ENCODE data around the gene MATCAP1. TPM values are rescaled to one million over a fixed set of nuclear protein-coding genes. Genes with fewer than 3 reads are reported as not detected.

MATCAP1 gene
- total and polyA plus RNA-seq, 2 of the 13 experiments (the other 11 are each of a cell fraction or from before 2014, with no cell fraction given), result 11.2 to 24.5 TPM

- TF ChIP-seq USF2 (IDR thresholded peaks at IDR 0.05; ENCODE audit: low read depth, low read length) (no peak), USF2 (CRISPR knock-in tag; IDR thresholded peaks at IDR 0.05; ENCODE audit: borderline replicate concordance) (no peak), KLF12 (CRISPR knock-in tag; IDR thresholded peaks at IDR 0.05; ENCODE audit: borderline replicate concordance) (peak; percentile 83; the same call in 1 of the 2 replicates), TCF7 (IDR thresholded peaks at IDR 0.05; ENCODE audit: low read depth) (no peak), ARHGAP35 (CRISPR knock-in tag; IDR thresholded peaks at IDR 0.05; ENCODE audit: borderline replicate concordance) (0 out of 2 replicates have a peak, but pooled peaks have one; percentile 39), ZNF264 (CRISPR knock-in tag; IDR thresholded peaks at IDR 0.05) (peak; percentile 94), ATAD3A (CRISPR knock-in tag; IDR thresholded peaks at IDR 0.05) (no peak), ZNF773 (CRISPR knock-in tag; IDR thresholded peaks at IDR 0.05; ENCODE audit: borderline replicate concordance) (no peak), ZNF883 (CRISPR knock-in tag; IDR thresholded peaks at IDR 0.05; ENCODE audit: not compliant biosample characterization) (peak; percentile 90), GABPA (IDR thresholded peaks at IDR 0.05; ENCODE audit: low read depth, low read length) (no peak), GABPA (CRISPR knock-in tag; IDR thresholded peaks at IDR 0.05; ENCODE audit: low read depth) (peak; percentile 64; the same call in 1 of the 2 replicates), THRA (CRISPR knock-in tag; IDR thresholded peaks at IDR 0.05; ENCODE audit: borderline replicate concordance) (peak; percentile 81), NAIF1 (CRISPR knock-in tag; IDR thresholded peaks at IDR 0.05; ENCODE audit: borderline replicate concordance) (no peak; the same call in 1 of the 2 replicates), ARNT (IDR thresholded peaks at IDR 0.05) (no peak), ONECUT2 (CRISPR knock-in tag; IDR thresholded peaks at IDR 0.05) (peak; percentile 91), MIER2 (CRISPR knock-in tag; IDR thresholded peaks at IDR 0.05) (peak; percentile 75), ZBTB42 (CRISPR knock-in tag; IDR thresholded peaks at IDR 0.05) (0 out of 2 replicates have a peak, but pooled peaks have one; percentile 69), ZNF263 (CRISPR knock-in tag; IDR thresholded peaks at IDR 0.05) (peak; percentile 68), ETV6 (CRISPR knock-in tag; conservative IDR thresholded peaks at IDR 0.05) (no peak; the same call in 1 of the 2 replicates), FLYWCH1 (CRISPR knock-in tag; IDR thresholded peaks at IDR 0.05) (no peak), MAFG (CRISPR knock-in tag; IDR thresholded peaks at IDR 0.05) (no peak)
- TF ChIP-seq, protein P1, sequence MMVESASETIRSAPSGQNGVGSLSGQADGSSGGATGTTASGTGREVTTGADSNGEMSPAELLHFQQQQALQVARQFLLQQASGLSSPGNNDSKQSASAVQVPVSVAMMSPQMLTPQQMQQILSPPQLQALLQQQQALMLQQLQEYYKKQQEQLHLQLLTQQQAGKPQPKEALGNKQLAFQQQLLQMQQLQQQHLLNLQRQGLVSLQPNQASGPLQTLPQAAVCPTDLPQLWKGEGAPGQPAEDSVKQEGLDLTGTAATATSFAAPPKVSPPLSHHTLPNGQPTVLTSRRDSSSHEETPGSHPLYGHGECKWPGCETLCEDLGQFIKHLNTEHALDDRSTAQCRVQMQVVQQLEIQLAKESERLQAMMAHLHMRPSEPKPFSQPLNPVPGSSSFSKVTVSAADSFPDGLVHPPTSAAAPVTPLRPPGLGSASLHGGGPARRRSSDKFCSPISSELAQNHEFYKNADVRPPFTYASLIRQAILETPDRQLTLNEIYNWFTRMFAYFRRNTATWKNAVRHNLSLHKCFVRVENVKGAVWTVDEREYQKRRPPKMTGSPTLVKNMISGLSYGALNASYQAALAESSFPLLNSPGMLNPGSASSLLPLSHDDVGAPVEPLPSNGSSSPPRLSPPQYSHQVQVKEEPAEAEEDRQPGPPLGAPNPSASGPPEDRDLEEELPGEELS (CRISPR knock-in tag; IDR thresholded peaks at IDR 0.05), result peak; percentile 52; the same call in 1 of the 2 replicates
- TF ChIP-seq, protein P2, sequence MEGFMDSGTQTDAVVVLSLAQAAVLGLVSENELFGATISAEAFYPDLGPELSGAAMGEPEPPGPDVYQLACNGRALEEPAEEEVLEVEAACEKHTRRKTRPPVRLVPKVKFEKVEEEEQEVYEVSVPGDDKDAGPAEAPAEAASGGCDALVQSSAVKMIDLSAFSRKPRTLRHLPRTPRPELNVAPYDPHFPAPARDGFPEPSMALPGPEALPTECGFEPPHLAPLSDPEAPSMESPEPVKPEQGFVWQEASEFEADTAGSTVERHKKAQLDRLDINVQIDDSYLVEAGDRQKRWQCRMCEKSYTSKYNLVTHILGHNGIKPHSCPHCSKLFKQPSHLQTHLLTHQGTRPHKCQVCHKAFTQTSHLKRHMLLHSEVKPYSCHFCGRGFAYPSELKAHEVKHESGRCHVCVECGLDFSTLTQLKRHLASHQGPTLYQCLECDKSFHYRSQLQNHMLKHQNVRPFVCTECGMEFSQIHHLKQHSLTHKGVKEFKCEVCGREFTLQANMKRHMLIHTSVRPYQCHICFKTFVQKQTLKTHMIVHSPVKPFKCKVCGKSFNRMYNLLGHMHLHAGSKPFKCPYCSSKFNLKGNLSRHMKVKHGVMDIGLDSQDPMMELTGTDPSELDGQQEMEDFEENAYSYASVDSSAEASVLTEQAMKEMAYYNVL (CRISPR knock-in tag; IDR thresholded peaks at IDR 0.05; ENCODE audit: borderline replicate concordance), result peak; percentile 77; the same call in 1 of the 2 replicates
Measured at GRCh38 chr16:67173808-67174705, 9.7 kb downstream of the MATCAP1 start (continued).

Measured in HepG2 (cell line).